K562 (cell line): Measurements from ENCODE around the gene NINJ1. TPM values are rescaled to one million over a fixed set of nuclear protein-coding genes. Genes with fewer than 3 reads are reported as not detected.

Experiments
- ATAC-seq: fragments of 200-7000 bp; cut with Tn5 transposase; 3 replicates; pipeline ENCODE4 v1.9.1; 2020; ENCODE audit warnings: moderate library complexity
- BruUV-seq: library from RNA; stranded (reverse); fragments of 400-500 nt; replicated peaks from 2 replicates; lab custom pipeline; 2021; lab: Mats Ljungman, UMichigan
- CTCF ChIA-PET: fragments of 300-600 bp; formaldehyde crosslinking; extraction: SDS; loops from one replicate; lab custom pipeline; 2021; ENCODE audit warnings: low intra/inter-chr PET ratio; lab: Yijun Ruan, JAX
- POLR2A ChIA-PET: fragments of 300-600, 350-650 bp; sonication (Branson Sonifier 250); formaldehyde crosslinking; extraction: SDS; loops from one replicate; lab custom pipeline; 2021; ENCODE audit warnings: antibody characterized with exemption, inconsistent platforms; lab: Yijun Ruan, JAX
- DNase-seq, 4 experiments: peaks; one replicate each; pipeline versions ENCODE4 v3.0.0 to v3.0.0-alpha.2; 2011 to 2018; ENCODE audit warnings: low spot score in 3 of 4, mixed read lengths in 3 of 4; ENCODE audit errors: extremely low read depth in 1 of 4
- FAIRE-seq: peaks from 2 replicates; lab custom pipeline; 2011; peaks lifted over from hg19 to GRCh38; lab: Jason Lieb, UNC
- H2AFZ ChIP-seq: 2 replicates; pipeline ENCODE4 v1.6.0; 2011; ENCODE audit warnings: low read depth, low read length, control low read depth, inconsistent platforms
- H3K27ac ChIP-seq: fragments of 200-600 bp; 3 replicates; pipeline ENCODE4 v1.8.0; 2011; ENCODE audit warnings: low read depth, mild to moderate bottlenecking, control low read depth, inconsistent platforms, low read length, moderate library complexity, mixed read lengths; ENCODE audit errors: extremely low read depth
- H3K27me3 ChIP-seq, 2 experiments: fragments of 300-600 bp in 1 of 2; 2 replicates in 1 of 2; 3 replicates in 1 of 2; pipeline versions ENCODE4 v1.6.0 to v1.8.0; 2011; ENCODE audit warnings: inconsistent platforms in 2 of 2, low read length in 2 of 2, mild to moderate bottlenecking in 1 of 2, mixed read lengths in 1 of 2, moderate library complexity in 1 of 2; ENCODE audit not compliant: control insufficient read depth in 2 of 2, insufficient read depth in 2 of 2
- H3K36me3 ChIP-seq: fragments of 300-600 bp; 3 replicates; pipeline ENCODE4 v1.8.0; 2011; ENCODE audit warnings: mild to moderate bottlenecking, low read length, inconsistent platforms; ENCODE audit not compliant: control insufficient read depth, insufficient read depth
- H3K4me1 ChIP-seq, 2 experiments: fragments of 200-600 bp in 1 of 2; replicated peaks in 1 of 2; 2 replicates in 1 of 2; 3 replicates in 1 of 2; pipeline versions ENCODE4 v1.5.1 to v1.8.0; 2011; ENCODE audit warnings: inconsistent platforms in 2 of 2, low read length in 2 of 2, mild to moderate bottlenecking in 1 of 2, mixed read lengths in 1 of 2, moderate library complexity in 1 of 2; ENCODE audit not compliant: control insufficient read depth in 2 of 2, insufficient read depth in 2 of 2
- H3K4me2 ChIP-seq: 2 replicates; pipeline ENCODE4 v1.6.1; 2011; ENCODE audit warnings: low read length, control low read depth, inconsistent platforms, mixed read lengths; ENCODE audit not compliant: insufficient read depth
- H3K4me3 ChIP-seq: fragments of 200-600 bp; sonication (generic), shearing (Covaris generic); 2 replicates; pipeline ENCODE4 v1.5.1; 2016; ENCODE audit warnings: control low read depth, inconsistent platforms
- H3K79me2 ChIP-seq: fragments of 200-600 bp; 3 replicates; pipeline ENCODE4 v1.8.0; 2011; ENCODE audit warnings: low read length, inconsistent platforms; ENCODE audit not compliant: control insufficient read depth, insufficient read depth
- H3K9ac ChIP-seq, 2 experiments: 2 replicates each; pipeline versions ENCODE4 v1.6.0 to v1.6.1; 2011; ENCODE audit warnings: low read depth in 2 of 2, low read length in 2 of 2, control low read depth in 1 of 2, inconsistent platforms in 1 of 2, mild to moderate bottlenecking in 1 of 2, mixed read lengths in 1 of 2; ENCODE audit not compliant: insufficient read depth in 1 of 2
- H3K9me1 ChIP-seq: one replicate; pipeline ENCODE4 v1.6.0; 2011; ENCODE audit warnings: inconsistent platforms, mild to moderate bottlenecking, low read length, moderate library complexity; ENCODE audit not compliant: control insufficient read depth, insufficient read depth
- H3K9me3 ChIP-seq: replicated peaks from 2 replicates; pipeline ENCODE4 v1.5.1; 2011; ENCODE audit warnings: low read depth, low read length, inconsistent platforms; ENCODE audit not compliant: control insufficient read depth, insufficient read depth
- H4K20me1 ChIP-seq: replicated peaks from 2 replicates; pipeline ENCODE4 v1.6.1; 2011; ENCODE audit warnings: low read length, inconsistent platforms, mixed read lengths; ENCODE audit not compliant: control insufficient read depth, insufficient read depth
- CCNT2 ChIP-seq: IDR thresholded peaks from 2 replicates; pipeline ENCODE4 v1.6.1; 2011; ENCODE audit warnings: borderline replicate concordance, low read depth, mild to moderate bottlenecking, moderate library complexity, mixed read lengths, low read length; ENCODE audit not compliant: insufficient read length; ENCODE audit errors: extremely low read depth
- GMEB1 ChIP-seq: fragments of 250-450 bp; sonication (Bioruptor Pico); IDR thresholded peaks from 2 replicates; pipeline ENCODE4 v1.4.0; 2020; ENCODE audit warnings: mild to moderate bottlenecking
- HIVEP1 ChIP-seq: fragments of 250-450 bp; sonication (Bioruptor Pico); IDR thresholded peaks from 2 replicates; pipeline ENCODE4 v1.4.0; 2020; ENCODE audit warnings: mild to moderate bottlenecking
- MEF2D ChIP-seq: conservative IDR thresholded peaks from 2 replicates; pipeline ENCODE4 v1.6.1; 2016; ENCODE audit warnings: low read depth, missing genetic modification characterization, missing compliant biosample characterization
- MEIS2 ChIP-seq: fragments of 450-650 bp; IDR thresholded peaks from 2 replicates; pipeline ENCODE4 v1.6.1; 2014; ENCODE audit warnings: mild to moderate bottlenecking; ENCODE audit not compliant: partially characterized antibody
- NR2C2 ChIP-seq, 2 experiments: fragments of 200-800 bp in 1 of 2; sonication (Bioruptor generic) in 1 of 2; sonication (generic) in 1 of 2; formaldehyde crosslinking in 1 of 2; IDR thresholded peaks; 2 replicates each; pipeline versions ENCODE4 v1.6.1 to v1.8.0; 2016 to 2022; ENCODE audit warnings: mild to moderate bottlenecking in 1 of 2, missing compliant biosample characterization in 1 of 2, missing genetic modification characterization in 1 of 2, missing genetic modification reagents in 1 of 2
- NR2F6 ChIP-seq: fragments of 450-650 bp; formaldehyde crosslinking; IDR thresholded peaks from 2 replicates; pipeline ENCODE4 v1.4.0; 2020; ENCODE audit warnings: mild to moderate bottlenecking
- SMARCA4 ChIP-seq: fragments of 450-650 bp; IDR thresholded peaks from 2 replicates; pipeline ENCODE4 v1.6.1; 2016
- YY1 ChIP-seq, 3 experiments: IDR thresholded peaks; 2 replicates each; pipeline ENCODE4 v1.6.1; 2011; ENCODE audit warnings: low read length in 2 of 3, mild to moderate bottlenecking in 2 of 3, moderate library complexity in 2 of 3, borderline replicate concordance in 1 of 3, control low read depth in 1 of 3, low read depth in 1 of 3; ENCODE audit not compliant: insufficient read depth in 3 of 3, insufficient replicate concordance in 2 of 3, control insufficient read depth in 1 of 3, insufficient read length in 1 of 3; ENCODE audit errors: extremely low read depth in 1 of 3
- ZKSCAN3 ChIP-seq: fragments of 250-450 bp; sonication (Bioruptor Pico); IDR thresholded peaks from 2 replicates; pipeline ENCODE4 v1.4.0; 2020
- ZNF699 ChIP-seq: fragments of 250-450 bp; sonication (Bioruptor Pico); IDR thresholded peaks from 2 replicates; pipeline ENCODE4 v1.8.0; 2021; ENCODE audit warnings: mild to moderate bottlenecking, moderate library complexity; ENCODE audit not compliant: insufficient replicate concordance
- WGBS: fragments of 100-300 bp; shearing (Covaris generic); methylation state at CpG from one replicate; pipeline ENCODE4 v1.1.6; 2016; ENCODE audit warnings: low coverage, mixed read lengths; ENCODE audit not compliant: insufficient coverage; ENCODE audit errors: missing lambda C conversion rate; 5-methylcytosine and 5-hydroxymethylcytosine counted together
- in situ Hi-C: fragments of 300-500 bp; cut with MboI; formaldehyde crosslinking; loops from 4 replicates; pipeline ENCODE4 v1.15.0; 2018; ENCODE audit warnings: inconsistent platforms, mixed read lengths
- intact Hi-C: fragments of 100-400 bp; cut with micrococcal nuclease; formaldehyde crosslinking; loops from 2 replicates; pipeline ENCODE4 v1.14.2; 2022
- polyA plus RNA-seq, 8 experiments: library from polyadenylated mRNA; depleted of rRNA in 4 of 8; stranded (reverse) in 5 of 8; unstranded in 3 of 8; fragments of >200 nt; fragmentation: Nextera tagmentation in 2 of 8; fragmentation: Illumina TruSeq in 1 of 8; extraction: Ambion mirVana in 2 of 8; extraction: Trizol in 1 of 8; gene quantifications; 2 replicates each; pipeline versions ENCODE4 v1.2.1 to v1.2.3, GENCODE V29; 2011 to 2014; ENCODE audit warnings: inconsistent platforms in 1 of 8, missing spikeins in 1 of 8
- total RNA-seq, 7 experiments: library from RNA; depleted of rRNA in 6 of 7; stranded (reverse); fragments of >200 nt in 6 of 7; fragmentation: Illumina TruSeq in 2 of 7; extraction: Trizol in 2 of 7; gene quantifications; 2 replicates each; pipeline versions ENCODE4 v1.2.1 to v1.2.3, GENCODE V29; 2011 to 2021; ENCODE audit warnings: low replicate concordance in 1 of 7

NINJ1 gene
- total and polyA plus RNA-seq, 9 of the 15 experiments (the other 6 are each of a cell fraction or from before 2014, with no cell fraction given) = 0.13 to 8.4 (median 4.9) TPM

- no peak for ATAC-seq
Observed at GRCh38 chr9:93087971-93088655, 45.9 kb downstream of the NINJ1 start.

DNA sequence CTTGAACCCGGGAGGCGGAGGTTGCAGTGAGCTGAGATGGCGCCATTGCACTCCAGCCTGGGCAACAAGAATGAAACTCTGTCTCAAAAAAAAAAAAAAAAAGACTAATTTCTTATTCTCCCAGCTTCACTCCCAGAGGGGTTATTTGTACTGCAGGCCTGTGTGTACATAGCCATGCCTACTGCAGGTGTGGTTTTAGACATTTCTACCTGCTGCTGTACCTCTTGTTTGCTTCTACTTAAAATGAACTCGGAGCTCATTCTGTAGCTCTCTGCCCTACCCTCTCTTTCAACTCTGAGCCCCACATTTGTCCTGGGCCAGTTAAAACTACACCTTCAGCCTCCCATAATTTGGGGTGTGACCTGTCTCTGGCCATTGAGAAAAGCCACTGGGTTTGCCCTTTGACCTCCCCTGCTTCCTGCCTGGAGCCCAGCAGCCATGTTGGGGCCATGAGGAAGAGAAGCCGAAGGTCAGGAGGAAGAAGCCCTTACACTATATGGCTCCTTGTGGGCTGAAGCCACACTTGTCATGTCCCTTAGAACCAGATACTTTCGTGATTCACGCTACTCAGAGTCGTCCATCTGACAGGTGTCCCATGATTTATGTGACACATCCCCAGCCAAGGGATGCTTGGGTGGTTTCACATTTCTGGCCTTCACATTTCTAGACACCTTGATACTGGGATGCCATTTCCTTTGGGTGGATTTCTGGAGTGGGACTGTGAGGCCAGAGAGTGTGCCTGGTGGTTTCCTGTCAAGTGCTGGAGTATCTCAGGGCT is 47.4 kb downstream of the NINJ1 start:
- BruUV-seq = no TSS peak
- ChIA-PET POLR2A (interaction anchor here (0.5 to 1.0 kb wide), 3 partner anchors 8 to 91 kb away, joined by 3 to 5 read pairs (median 4); no protein-coding TSS in a partner anchor), CTCF (no interaction called here)
- H3K27ac ChIP-seq = no peak overlapping the region
- H3K79me2 ChIP-seq = no peaks in the 10 kb centered on the region
- FAIRE-seq = no peak
- WGBS = 69% methylated on average over 7 of the region's 8 CpGs
- no peak overlapping the region for H3K4me2 ChIP-seq
- no peaks in the 10 kb centered on the region for H3K9me1 ChIP-seq
- no peaks in the 10 kb centered on the region for H3K27me3 ChIP-seq
- peaks cover 7% of the 10 kb centered on the region; the same call in 1 of the 3 replicates for H3K36me3 ChIP-seq
- H3K9me3 ChIP-seq = no peaks in the 10 kb centered on the region; the same call in 1 of the 2 replicates
- DNase-seq = no peak
- H3K4me3 ChIP-seq = no peak overlapping the region
- intact Hi-C loops = no loop called here
- in situ Hi-C loops = no loop called here
- H3K9ac ChIP-seq = no peak overlapping the region
- H4K20me1 ChIP-seq = no peaks in the 10 kb centered on the region
- no peak; the same call in 2 of the 3 replicates for ATAC-seq
- peaks cover 8% of the 10 kb centered on the region in 2 experiments; a peak in 4 of 5 replicates for H3K4me1 ChIP-seq
- no peak overlapping the region for H2AFZ ChIP-seq
- no peak for TF ChIP-seq HIVEP1 (CRISPR knock-in tag)
- TF ChIP-seq MEIS2 = peak; percentile 83
- no peak for TF ChIP-seq NR2F6 (CRISPR knock-in tag)
- TF ChIP-seq GMEB1 (CRISPR knock-in tag) = no peak
- TF ChIP-seq ZNF699 (CRISPR knock-in tag) = no peak
- TF ChIP-seq CCNT2 = no peak
- peak in 1 of 3 experiments; percentile 31 for TF ChIP-seq YY1 (IDR thresholded peaks at IDR 0.05; ENCODE audit: borderline replicate concordance in 1 of 3, control insufficient read depth in 1 of 3, extremely low read depth in 1 of 3, insufficient read depth in 3 of 3, insufficient read length in 1 of 3, insufficient replicate concordance in 2 of 3, low read depth in 1 of 3, low read length in 2 of 3)
- TF ChIP-seq NR2C2 (CRISPR knock-in tag; IDR thresholded peaks at IDR 0.05) = peak; percentile 78; the same call in 1 of the 2 replicates
- peak; percentile 70; the same call in 1 of the 2 replicates for TF ChIP-seq NR2C2 (tag; IDR thresholded peaks at IDR 0.05)
- no peak for TF ChIP-seq ZKSCAN3 (CRISPR knock-in tag)
- TF ChIP-seq SMARCA4 = no peak

More at GRCh38 chr9:93087971-93088655, 45.9 kb downstream of the NINJ1 start:
- DNase-seq = no peak
- H3K4me1 ChIP-seq = peaks cover 2 to 12% of the 10 kb centered on the region in 2 experiments; a peak in 4 of 5 replicates
- no TSS peak for BruUV-seq
- H3K9me3 ChIP-seq = no peaks in the 10 kb centered on the region; the same call in 1 of the 2 replicates
- no peaks in the 10 kb centered on the region for H3K9me1 ChIP-seq
- intact Hi-C loops = no loop called here
- no peaks in the 10 kb centered on the region for H4K20me1 ChIP-seq
- H3K9ac ChIP-seq = no peak overlapping the region
- in situ Hi-C loops = no loop called here
- H3K27me3 ChIP-seq = no peaks in the 10 kb centered on the region
- CTCF ChIA-PET = no interaction called here
- no peak overlapping the region for H2AFZ ChIP-seq
- no peak for FAIRE-seq
- H3K36me3 ChIP-seq = peaks cover 7% of the 10 kb centered on the region; the same call in 1 of the 3 replicates
- POLR2A ChIA-PET = interaction anchor here (0.8 to 1.2 kb wide), 3 partner anchors 24 to 32 kb away, joined by 3 read pairs; no protein-coding TSS in a partner anchor
- 83% methylated on average over 7 of the region's 12 CpGs for WGBS
- no peak overlapping the region for H3K4me3 ChIP-seq
- H3K79me2 ChIP-seq = no peaks in the 10 kb centered on the region
- TF ChIP-seq MEF2D (tag) = no peak
- no peak overlapping the region for H3K27ac ChIP-seq
- H3K4me2 ChIP-seq = no peak overlapping the region
